ENCODE measurements around the gene GEMIN4.

DNA sequence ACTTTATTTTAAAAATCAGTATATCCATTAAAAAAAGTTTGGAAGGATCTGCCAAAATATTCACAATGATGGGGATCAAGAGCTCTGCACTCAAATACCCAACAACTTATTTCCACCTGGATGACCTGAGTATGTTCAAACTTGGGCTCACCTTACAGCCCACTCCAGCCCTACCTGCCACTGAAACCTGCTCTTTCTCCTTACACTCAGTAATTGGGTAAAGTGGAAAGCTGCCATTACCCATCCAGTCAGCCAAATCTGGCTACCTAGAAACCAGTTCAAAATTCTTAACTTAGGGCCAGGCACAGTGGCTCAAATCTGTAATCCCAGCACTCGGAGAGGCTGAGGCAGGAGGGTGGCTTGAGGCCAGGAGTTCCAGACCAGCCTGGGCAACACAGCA is 47.1 kb downstream of the GEMIN4 start:
- TF ChIP-seq, protein P1, sequence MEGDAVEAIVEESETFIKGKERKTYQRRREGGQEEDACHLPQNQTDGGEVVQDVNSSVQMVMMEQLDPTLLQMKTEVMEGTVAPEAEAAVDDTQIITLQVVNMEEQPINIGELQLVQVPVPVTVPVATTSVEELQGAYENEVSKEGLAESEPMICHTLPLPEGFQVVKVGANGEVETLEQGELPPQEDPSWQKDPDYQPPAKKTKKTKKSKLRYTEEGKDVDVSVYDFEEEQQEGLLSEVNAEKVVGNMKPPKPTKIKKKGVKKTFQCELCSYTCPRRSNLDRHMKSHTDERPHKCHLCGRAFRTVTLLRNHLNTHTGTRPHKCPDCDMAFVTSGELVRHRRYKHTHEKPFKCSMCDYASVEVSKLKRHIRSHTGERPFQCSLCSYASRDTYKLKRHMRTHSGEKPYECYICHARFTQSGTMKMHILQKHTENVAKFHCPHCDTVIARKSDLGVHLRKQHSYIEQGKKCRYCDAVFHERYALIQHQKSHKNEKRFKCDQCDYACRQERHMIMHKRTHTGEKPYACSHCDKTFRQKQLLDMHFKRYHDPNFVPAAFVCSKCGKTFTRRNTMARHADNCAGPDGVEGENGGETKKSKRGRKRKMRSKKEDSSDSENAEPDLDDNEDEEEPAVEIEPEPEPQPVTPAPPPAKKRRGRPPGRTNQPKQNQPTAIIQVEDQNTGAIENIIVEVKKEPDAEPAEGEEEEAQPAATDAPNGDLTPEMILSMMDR (IDR thresholded peaks at IDR 0.05): no peak
- no peak for TF ChIP-seq POLR2A (IDR thresholded peaks at IDR 0.05)

Data from uterus (tissue), 2 donors.